ENCODE data around the gene SAE1. TPM values are rescaled to one million over a fixed set of nuclear protein-coding genes. Genes with fewer than 3 reads are reported as not detected.
A peak's percentile ranks its signal among the peaks of the same experiment; 100 is the strongest.

SAE1 gene
- total and polyA plus RNA-seq, 2 donors (not counting 1 experiment from before 2014, with no cell fraction given): 26.5 to 45.1 TPM

GRCh38 chr19:47107953-47108746 is 22.5 kb upstream of the SAE1 start:
- H3K4me1 Mint-ChIP-seq: peaks cover 54% of the 10 kb centered on the region
- ChIA-PET POLR2A (no interaction called here), CTCF (interaction anchor here (1.2 to 2.7 kb wide), 3 partner anchors 18 to 29 kb away, joined by 3 to 10 read pairs (median 6); no protein-coding TSS in a partner anchor)
- WGBS (ENCODE audit: insufficient coverage): 82% methylated on average over 7 of the region's 9 CpGs
- intact Hi-C loops (cut with micrococcal nuclease): loop anchor here (2.0 kb wide), 1 partner anchor 13 kb away; no protein-coding TSS in a partner anchor
- peaks cover 6 to 21% of the 10 kb centered on the region in 2 experiments for H3K36me3 ChIP-seq (replicated peaks in 1 of 2; ENCODE audit: control extremely low read depth in 1 of 2, control insufficient read depth in 1 of 2, extremely low read depth in 1 of 2, insufficient read depth in 2 of 2, low read length in 1 of 2)
- no peaks in the 10 kb centered on the region for H3K27me3 Mint-ChIP-seq
- H3K79me2 ChIP-seq (ENCODE audit: control insufficient read depth, insufficient read depth, low read length): peaks cover 79% of the 10 kb centered on the region
- no peaks in the 10 kb centered on the region for H3K9me3 Mint-ChIP-seq (ENCODE audit: insufficient read depth)
- DNase-seq (no peak), ATAC-seq (ENCODE audit: low read depth) (no peak)
- peaks cover 38% of the 10 kb centered on the region in 2 donors for H3K4me1 ChIP-seq (ENCODE audit: control insufficient read depth in 2 of 2, insufficient read depth in 2 of 2, low read length in 2 of 2)
- peak overlapping the region; percentile 18 to 100 for H3K27ac ChIP-seq (ENCODE audit: low read length in 2 of 2)
- no peak overlapping the region for H2AFZ ChIP-seq (ENCODE audit: insufficient read depth, low read depth, low read length, poor library complexity, severe bottlenecking)
- no peak overlapping the region for H3K4me3 ChIP-seq (ENCODE audit: control extremely low read depth in 1 of 5, extremely low read depth in 1 of 5, insufficient read depth in 1 of 5, low read depth in 2 of 5, low read length in 4 of 5)
- H3K27me3 ChIP-seq (replicated peaks in 1 of 4; ENCODE audit: control extremely low read depth in 1 of 4, control insufficient read depth in 3 of 4, insufficient read depth in 4 of 4, low read length in 3 of 4): no peaks in the 10 kb centered on the region
- peak overlapping the region; percentile 31 for H3K4me2 ChIP-seq (replicated peaks; ENCODE audit: low read depth, low read length, poor library complexity, severe bottlenecking)
- no peaks in the 10 kb centered on the region for H3K9me3 ChIP-seq (ENCODE audit: control extremely low read depth in 1 of 3, control insufficient read depth in 2 of 3, insufficient read depth in 1 of 3, low read length in 2 of 3)
- H4K20me1 ChIP-seq (ENCODE audit: control insufficient read depth, insufficient read depth, low read length, poor library complexity, severe bottlenecking): peaks cover 4% of the 10 kb centered on the region
- no peak overlapping the region for H3K4me3 Mint-ChIP-seq
- H3K9ac ChIP-seq (ENCODE audit: low read length): no peak overlapping the region
- H3K27ac Mint-ChIP-seq: peak overlapping the region; percentile 80
- TF ChIP-seq CTCF (IDR thresholded peaks at IDR 0.05) (no peak), EZH2 (IDR thresholded peaks at IDR 0.05; ENCODE audit: borderline replicate concordance, insufficient read depth, low read depth, low read length, poor library complexity, severe bottlenecking) (no peak)

GRCh38 chr19:47109177-47109540 is 21.5 kb upstream of the SAE1 start:
- H3K79me2 ChIP-seq (ENCODE audit: control insufficient read depth, insufficient read depth, low read length): peaks cover 71% of the 10 kb centered on the region
- DNase-seq: no peak
- H3K4me2 ChIP-seq (replicated peaks; ENCODE audit: low read depth, low read length, poor library complexity, severe bottlenecking): peak overlapping the region; percentile 92
- TF ChIP-seq CTCF (IDR thresholded peaks at IDR 0.05) (no peak), EZH2 (IDR thresholded peaks at IDR 0.05; ENCODE audit: borderline replicate concordance, insufficient read depth, low read depth, low read length, poor library complexity, severe bottlenecking) (no peak)
- H3K36me3 ChIP-seq (replicated peaks in 1 of 2; ENCODE audit: control extremely low read depth in 1 of 2, control insufficient read depth in 1 of 2, extremely low read depth in 1 of 2, insufficient read depth in 2 of 2, low read length in 1 of 2): peaks cover 6 to 21% of the 10 kb centered on the region in 2 experiments
- peak overlapping the region; percentile 100 for H3K9ac ChIP-seq (ENCODE audit: low read length)
- H3K4me3 ChIP-seq (ENCODE audit: control extremely low read depth in 1 of 5, extremely low read depth in 1 of 5, insufficient read depth in 1 of 5, low read depth in 2 of 5, low read length in 4 of 5): peak overlapping the region in 1 of 5 experiments; percentile 99
- intact Hi-C loops (cut with micrococcal nuclease): loop anchor here (2.0 kb wide), 1 partner anchor 14 kb away; no protein-coding TSS in a partner anchor
- peaks cover 43 to 44% of the 10 kb centered on the region in 2 donors for H3K4me1 ChIP-seq (ENCODE audit: control insufficient read depth in 2 of 2, insufficient read depth in 2 of 2, low read length in 2 of 2)
- Mint-ChIP-seq H3K27ac (peak overlapping the region; percentile 85), H3K4me1 (peaks cover 61% of the 10 kb centered on the region), H3K9me3 (ENCODE audit: insufficient read depth) (no peaks in the 10 kb centered on the region), H3K27me3 (no peaks in the 10 kb centered on the region), H3K4me3 (peak overlapping the region; percentile 88)
- no CpG with 5 or more reads among the region's 2 CpGs for WGBS (ENCODE audit: insufficient coverage)
- ChIA-PET POLR2A (no interaction called here), CTCF (interaction anchor here (2.1 to 2.7 kb wide), 3 partner anchors 14 to 30 kb away, joined by 6 to 11 read pairs (median 10); no protein-coding TSS in a partner anchor)
- no peaks in the 10 kb centered on the region for H3K27me3 ChIP-seq (replicated peaks in 1 of 4; ENCODE audit: control extremely low read depth in 1 of 4, control insufficient read depth in 3 of 4, insufficient read depth in 4 of 4, low read length in 3 of 4)
- H4K20me1 ChIP-seq (ENCODE audit: control insufficient read depth, insufficient read depth, low read length, poor library complexity, severe bottlenecking): peaks cover 4% of the 10 kb centered on the region
- no peaks in the 10 kb centered on the region for H3K9me3 ChIP-seq (ENCODE audit: control extremely low read depth in 1 of 3, control insufficient read depth in 2 of 3, insufficient read depth in 1 of 3, low read length in 2 of 3)
- H3K27ac ChIP-seq (ENCODE audit: low read length in 2 of 2): peak overlapping the region in 1 of 2 donors; percentile 100
- H2AFZ ChIP-seq (ENCODE audit: insufficient read depth, low read depth, low read length, poor library complexity, severe bottlenecking): peak overlapping the region; percentile 52
- ATAC-seq (ENCODE audit: low read depth): no peak
